Breast epithelium (tissue), 4 donors: ENCODE results near the gene PRKCSH. TPM values are rescaled to one million over a fixed set of nuclear protein-coding genes. Genes with fewer than 3 reads are reported as not detected.

ENCODE experiments used
- DNase-seq, 2 donors: peaks; one replicate each; pipeline ENCODE4 v3.0.0-alpha.2; 2019; ENCODE audit warnings: low spot score in 2 of 2
- H3K27ac ChIP-seq, 2 donors: fragments of 200-600 bp; sonication (generic) in 1 of 2; one replicate each; pipeline ENCODE4 v1.5.1; 2016 to 2019; ENCODE audit warnings: mild to moderate bottlenecking in 1 of 2
- H3K27me3 ChIP-seq, 2 donors: fragments of 200-600 bp; sonication (generic) in 1 of 2; one replicate each; pipeline versions ENCODE4 v1.5.1 to v1.6.0; 2017 to 2019; ENCODE audit warnings: control low read depth in 1 of 2, mild to moderate bottlenecking in 1 of 2
- H3K36me3 ChIP-seq: fragments of 200-600 bp; one replicate; pipeline ENCODE4 v1.5.1; 2019
- H3K4me1 ChIP-seq, 2 donors: fragments of 200-600 bp; sonication (generic); one replicate each; pipeline ENCODE4 v1.5.1; 2016 to 2019; ENCODE audit warnings: control low read depth in 1 of 2
- H3K4me3 ChIP-seq, 3 donors: fragments of 200-600 bp; sonication (generic); 1 replicate in 2 of 3; 2 replicates in 1 of 3; pipeline ENCODE4 v1.5.1; 2016 to 2019; ENCODE audit warnings: mild to moderate bottlenecking in 3 of 3, moderate library complexity in 2 of 3
- H3K9me3 ChIP-seq, 2 donors: fragments of 200-600 bp; sonication (generic) in 1 of 2; one replicate each; pipeline ENCODE4 v1.5.1; 2016 to 2019; ENCODE audit warnings: control low read depth in 1 of 2
- CTCF ChIP-seq, 3 donors: fragments of 450-650 bp; IDR thresholded peaks; one replicate each; pipeline ENCODE4 v1.5.1; 2016 to 2017; ENCODE audit warnings: antibody characterized with exemption in 3 of 3, mild to moderate bottlenecking in 3 of 3, moderate library complexity in 3 of 3
- POLR2A ChIP-seq: fragments of 450-650 bp; IDR thresholded peaks from one replicate; pipeline ENCODE4 v1.6.1; 2016; ENCODE audit warnings: antibody characterized with exemption, mild to moderate bottlenecking, moderate library complexity
- POLR2AphosphoS5 ChIP-seq, 3 donors: sonication (generic); formaldehyde crosslinking; IDR thresholded peaks; one replicate each; pipeline ENCODE4 v1.6.1; 2017; ENCODE audit warnings: antibody characterized with exemption in 3 of 3
- intact Hi-C: fragments of 100-400 bp; cut with DNase I; formaldehyde crosslinking; loops from one replicate; pipeline ENCODE4 v1.15.1; 2023; ENCODE audit warnings: low total_unique reads
- total RNA-seq, 3 donors: library from RNA; depleted of rRNA; stranded (reverse); fragments of >200 nt; gene quantifications; one replicate each; pipeline ENCODE4 v1.1.0, GENCODE V29; 2016

Gene PRKCSH
- total RNA-seq, 3 donors from 2014 or later: 69.5 to 95.9 (median 92.1) TPM

- H3K36me3 ChIP-seq: peaks cover 17% of the 10 kb centered on the region
- DNase-seq: no peak
- no peaks in the 10 kb centered on the region for H3K9me3 ChIP-seq
- no peaks in the 10 kb centered on the region for H3K27me3 ChIP-seq
- no peak overlapping the region for H3K4me3 ChIP-seq
- intact Hi-C loops: no loop called here
- peak overlapping the region in 1 of 2 donors; percentile 21 for H3K27ac ChIP-seq
- no peak for TF ChIP-seq POLR2A
- TF ChIP-seq CTCF (IDR thresholded peaks at IDR 0.05): no peak
- TF ChIP-seq POLR2AphosphoS5 (IDR thresholded peaks at IDR 0.05): no peak
- no peaks in the 10 kb centered on the region for H3K4me1 ChIP-seq
Observed at GRCh38 chr19:11446271-11446651, 10.8 kb downstream of the PRKCSH start.

DNA sequence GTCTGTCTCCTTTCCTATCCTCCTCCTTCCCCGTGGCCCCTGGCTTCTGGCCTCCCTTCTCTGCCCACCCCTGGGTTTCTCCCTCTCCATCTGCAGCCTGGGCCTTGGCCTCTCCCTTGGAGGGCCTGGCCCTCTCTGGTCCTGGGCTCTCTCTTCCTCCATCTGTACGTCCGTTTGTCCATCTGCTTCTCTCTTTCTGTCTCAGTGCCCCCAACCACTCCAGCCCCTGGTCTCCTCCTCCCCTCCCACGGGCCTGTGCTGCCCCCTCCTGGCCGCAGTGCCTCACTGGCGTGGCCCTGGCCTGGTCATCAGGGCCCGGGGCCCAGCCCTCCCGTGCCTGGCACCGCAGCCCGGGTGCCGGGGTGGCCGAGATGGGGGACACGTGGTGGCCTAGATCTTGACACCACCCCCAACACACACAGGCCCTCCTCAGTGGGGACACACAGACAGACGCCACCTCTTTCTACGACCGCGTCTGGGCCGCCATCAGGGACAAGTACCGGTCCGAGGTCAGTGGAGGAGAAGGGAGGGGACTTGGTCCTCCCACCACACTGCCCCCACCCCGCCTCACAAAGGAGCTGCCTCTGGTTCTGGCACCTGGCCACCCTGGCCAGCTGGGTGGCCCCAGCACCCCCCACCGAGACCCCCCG, 11.3 kb downstream of the PRKCSH start:
- peaks cover 17% of the 10 kb centered on the region for H3K36me3 ChIP-seq
- no peak for TF ChIP-seq POLR2AphosphoS5 (IDR thresholded peaks at IDR 0.05)
- peak; percentile 19 to 73 (median 70) for TF ChIP-seq CTCF (IDR thresholded peaks at IDR 0.05)
- H3K4me3 ChIP-seq: no peak overlapping the region
- peak overlapping the region in 1 of 2 donors; percentile 21 for H3K27ac ChIP-seq
- no peaks in the 10 kb centered on the region for H3K27me3 ChIP-seq
- intact Hi-C loops: no loop called here
- DNase-seq: no peak
- no peaks in the 10 kb centered on the region for H3K9me3 ChIP-seq
- no peaks in the 10 kb centered on the region for H3K4me1 ChIP-seq

DNA sequence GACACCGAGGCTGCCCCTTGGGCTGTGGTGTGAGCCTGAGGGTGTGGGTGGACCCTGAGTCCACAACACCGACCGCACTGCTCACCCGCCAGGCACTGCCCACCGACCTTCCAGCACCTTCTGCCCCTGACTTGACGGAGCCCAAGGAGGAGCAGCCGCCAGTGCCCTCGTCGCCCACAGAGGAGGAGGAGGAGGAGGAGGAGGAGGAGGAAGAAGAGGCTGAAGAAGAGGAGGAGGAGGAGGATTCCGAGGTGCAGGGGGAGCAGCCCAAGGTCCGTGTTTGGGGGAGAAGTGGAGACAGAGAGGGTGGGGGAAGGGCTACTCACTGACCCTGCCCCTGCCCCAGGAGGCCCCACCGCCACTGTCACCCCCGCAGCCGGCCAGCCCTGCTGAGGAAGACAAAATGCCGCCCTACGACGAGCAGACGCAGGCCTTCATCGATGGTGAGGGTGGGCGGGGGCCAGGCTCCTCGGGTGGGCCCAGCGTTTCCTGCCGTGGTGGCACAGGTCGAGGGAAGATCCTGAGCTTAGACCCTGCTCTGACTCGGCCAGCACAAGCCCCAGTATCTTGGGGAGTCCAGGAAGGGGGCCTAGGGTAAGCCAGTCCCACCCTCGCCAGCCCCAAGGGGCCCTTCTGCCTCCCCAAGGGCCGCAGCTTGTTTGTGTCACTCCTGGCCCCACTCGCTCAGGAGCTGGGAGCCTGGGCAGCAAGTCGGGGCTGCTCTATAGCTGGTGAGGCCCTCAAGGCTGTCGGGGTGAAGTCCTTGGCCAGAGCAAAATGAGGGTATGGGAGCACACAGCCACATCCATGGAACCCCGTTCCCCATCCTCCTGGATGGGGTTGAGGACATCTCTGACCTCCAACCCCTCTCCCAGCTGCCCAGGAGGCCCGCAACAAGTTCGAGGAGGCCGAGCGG, 12.2 kb downstream of the PRKCSH start:
- Histone ChIP-seq H3K36me3 (peaks cover 17% of the 10 kb centered on the region), H3K9me3 (no peaks in the 10 kb centered on the region), H3K4me3 (no peak overlapping the region), H3K27ac (peak overlapping the region in 1 of 2 donors; percentile 21), H3K27me3 (no peaks in the 10 kb centered on the region), H3K4me1 (no peaks in the 10 kb centered on the region)
- DNase-seq: no peak
- intact Hi-C loops: no loop called here
- TF ChIP-seq POLR2AphosphoS5 (IDR thresholded peaks at IDR 0.05) (no peak), CTCF (IDR thresholded peaks at IDR 0.05) (no peak), POLR2A (no peak)

- peaks cover 17% of the 10 kb centered on the region for H3K36me3 ChIP-seq
- intact Hi-C loops: no loop called here
Observed at GRCh38 chr19:11448410-11448809, 13.0 kb downstream of the PRKCSH start.

More at GRCh38 chr19:11448410-11448809, 13.0 kb downstream of the PRKCSH start:
- H3K27ac ChIP-seq: no peak overlapping the region
- no peak overlapping the region for H3K4me3 ChIP-seq
- H3K4me1 ChIP-seq: no peaks in the 10 kb centered on the region
- DNase-seq: no peak
- no peak for TF ChIP-seq CTCF (IDR thresholded peaks at IDR 0.05)
- TF ChIP-seq POLR2AphosphoS5 (IDR thresholded peaks at IDR 0.05): no peak
- TF ChIP-seq POLR2A: no peak
- H3K9me3 ChIP-seq: no peaks in the 10 kb centered on the region
- no peaks in the 10 kb centered on the region for H3K27me3 ChIP-seq
